GM21526 (cell line): ENCODE measurements around the gene TMEM106B.
A peak's percentile ranks its signal among the peaks of the same experiment; 100 is the strongest.
"Not testable (repeated sequence)": the region's sequence is repeated elsewhere in the genome, so short reads cannot be mapped to it uniquely, and the experiment has no call there.

Experiments
- ATAC-seq: cut with Tn5 transposase; IDR thresholded peaks from one replicate; pipeline ENCODE4 v1.9.1; 2021; ENCODE audit warnings: moderate library complexity; ENCODE audit not compliant: unreplicated experiment, low FRiP score

Gene TMEM106B

DNA sequence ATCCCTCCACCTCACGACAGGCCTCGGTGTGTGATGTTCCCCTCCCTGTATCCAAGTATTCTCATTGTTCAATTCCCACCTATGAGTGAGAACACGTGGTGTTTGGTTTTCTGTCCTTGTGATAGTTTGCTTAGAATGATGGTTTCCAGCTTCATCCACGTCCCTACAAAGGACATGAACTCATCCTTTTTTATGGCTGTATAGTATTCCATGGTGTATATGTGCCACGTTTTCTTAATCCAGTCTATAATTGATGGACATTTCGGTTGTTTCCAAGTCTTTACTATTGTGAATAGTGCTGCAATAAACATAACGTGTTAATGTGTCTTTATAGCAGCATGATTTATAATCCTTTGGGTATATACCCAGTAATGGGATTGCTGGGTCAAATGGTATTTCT is 13.9 kb downstream of the TMEM106B start:
- ATAC-seq, result not testable (repeated sequence)

DNA sequence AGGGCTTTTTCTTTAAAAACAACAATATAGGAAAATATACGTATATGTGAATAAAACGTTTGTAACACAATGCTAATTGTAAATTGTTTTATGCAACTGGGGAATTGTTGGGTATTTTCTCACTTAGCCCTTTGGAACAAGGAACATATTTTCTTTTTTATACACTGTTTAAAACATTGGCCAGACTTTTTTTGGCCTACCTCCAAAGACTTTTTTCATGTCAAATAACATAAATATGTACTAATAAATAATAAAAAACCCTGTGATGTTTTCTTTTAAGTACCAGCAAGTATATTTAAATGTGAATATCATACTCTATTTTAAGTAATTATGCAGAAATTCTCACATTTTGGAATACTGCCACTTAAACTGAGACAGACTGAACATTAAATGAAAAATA is 15.7 kb downstream of the TMEM106B start:
- ATAC-seq, result no peak

GRCh38 chr7:12228024-12228423 is 16.9 kb downstream of the TMEM106B start:
- ATAC-seq, result no peak

- ATAC-seq, result no peak
Observed at GRCh38 chr7:12229046-12229445, 18.0 kb downstream of the TMEM106B start.

DNA sequence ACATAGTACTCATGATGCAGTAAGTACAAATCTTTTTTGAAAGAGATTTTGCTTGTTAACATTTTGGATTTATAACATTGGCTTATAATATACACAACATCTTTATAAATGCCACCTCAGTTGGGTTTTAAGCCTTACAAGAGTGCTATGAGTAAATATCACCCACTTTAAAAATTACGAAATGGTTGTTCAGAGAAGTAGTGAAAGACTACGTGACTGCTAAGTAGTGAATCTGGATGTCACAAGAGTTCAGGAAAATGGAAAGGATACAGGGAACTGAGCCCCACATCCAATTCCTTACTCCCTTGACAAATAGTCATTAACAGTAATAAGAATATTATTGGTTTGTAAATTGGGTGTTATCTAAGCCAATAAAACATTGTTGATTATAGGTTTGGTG is 20.0 kb downstream of the TMEM106B start:
- ATAC-seq, result no peak

- peak; percentile 67 for ATAC-seq
Observed at GRCh38 chr7:12233175-12233574, 22.1 kb downstream of the TMEM106B start.

DNA sequence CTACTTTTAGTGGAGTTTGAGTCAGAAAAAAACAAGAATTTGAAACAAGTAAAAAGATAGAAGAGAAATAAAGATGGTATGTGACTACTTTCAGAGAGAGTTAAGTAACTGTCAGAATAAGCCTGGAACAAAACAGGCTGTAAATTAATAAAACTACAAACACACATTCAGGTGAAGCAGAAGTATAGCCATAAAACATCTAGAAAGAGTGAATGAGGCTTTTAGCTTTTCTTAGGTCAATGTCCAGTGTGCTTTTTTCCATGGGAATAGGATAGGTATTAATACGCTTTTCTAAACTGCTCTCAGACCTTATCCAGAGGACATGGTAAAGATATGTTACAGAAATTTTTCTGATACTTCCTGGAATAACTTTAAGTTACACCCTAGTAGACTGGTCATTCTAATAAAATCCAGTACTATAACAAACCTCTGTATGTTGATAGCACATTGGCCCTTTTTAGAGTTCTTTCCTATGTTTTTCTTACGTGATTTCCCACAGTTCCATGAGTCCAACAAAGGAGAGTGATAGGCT is 23.3 kb downstream of the TMEM106B start:
- ATAC-seq, result no peak

DNA sequence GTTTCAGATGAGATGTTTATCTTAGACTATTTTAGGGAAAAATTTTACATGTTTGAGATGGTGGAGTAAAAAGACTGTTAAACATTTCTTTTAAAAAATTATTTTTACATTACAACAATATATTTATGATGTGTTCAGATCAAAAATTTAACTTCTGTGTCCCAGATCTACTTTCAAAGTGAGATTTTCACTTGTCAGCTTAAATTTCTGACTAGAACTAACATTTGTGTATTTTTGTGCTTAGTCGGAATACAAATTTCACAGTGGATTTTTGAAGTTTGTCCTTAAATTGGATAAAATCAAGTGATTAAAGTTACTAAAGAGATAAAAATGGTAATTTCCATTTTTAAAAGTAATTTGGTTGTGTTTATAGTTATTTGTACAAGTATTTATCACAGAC is 24.9 kb downstream of the TMEM106B start:
- no peak for ATAC-seq

GRCh38 chr7:12237007-12237406 is 25.9 kb downstream of the TMEM106B start:
- no peak for ATAC-seq

DNA sequence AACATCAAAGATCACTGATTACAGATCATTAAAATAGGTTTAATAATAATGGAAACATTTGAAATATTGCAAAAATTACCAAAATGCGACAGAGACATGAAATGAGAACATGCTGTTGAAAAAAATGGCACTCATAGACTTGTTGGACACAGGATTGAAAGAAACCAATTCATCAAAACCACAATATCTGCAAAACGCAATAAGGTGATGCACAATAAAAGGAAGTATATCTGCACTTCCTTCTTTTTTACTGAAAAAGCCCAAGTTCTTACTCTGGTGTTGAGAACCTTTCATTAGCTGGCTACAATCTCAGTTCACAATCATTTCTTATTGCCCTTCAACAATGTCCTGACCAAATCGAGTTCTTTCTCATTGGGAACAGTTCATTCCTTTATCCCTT is 28.7 kb downstream of the TMEM106B start:
- no peak for ATAC-seq

GRCh38 chr7:12244129-12244528 is 33.0 kb downstream of the TMEM106B start:
- no peak for ATAC-seq

DNA sequence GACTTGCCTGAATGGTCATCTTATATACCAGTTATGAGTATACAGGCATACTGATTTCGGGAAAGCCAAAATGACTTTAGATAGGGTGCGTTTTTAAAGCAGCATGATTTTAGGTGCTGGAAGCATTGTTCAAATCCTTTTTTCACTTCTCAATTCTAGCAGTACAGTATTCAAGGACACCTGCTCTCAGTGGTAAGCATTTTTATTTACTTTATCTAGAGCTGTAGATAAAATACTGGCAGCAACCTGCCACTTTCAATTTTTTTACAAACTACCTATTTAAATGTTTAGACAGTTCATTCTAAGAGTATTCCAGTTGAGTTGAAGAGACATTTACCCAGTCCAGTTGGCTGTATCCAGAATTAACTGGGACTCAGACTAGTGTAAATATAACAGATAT is 33.6 kb downstream of the TMEM106B start:
- no peak for ATAC-seq

GRCh38 chr7:12249706-12250105 is 38.6 kb downstream of the TMEM106B start:
- no peak for ATAC-seq

GRCh38 chr7:12250232-12250631 is 39.1 kb downstream of the TMEM106B start:
- no peak for ATAC-seq

GRCh38 chr7:12256090-12256489 is 45.0 kb downstream of the TMEM106B start:
- no peak for ATAC-seq

DNA sequence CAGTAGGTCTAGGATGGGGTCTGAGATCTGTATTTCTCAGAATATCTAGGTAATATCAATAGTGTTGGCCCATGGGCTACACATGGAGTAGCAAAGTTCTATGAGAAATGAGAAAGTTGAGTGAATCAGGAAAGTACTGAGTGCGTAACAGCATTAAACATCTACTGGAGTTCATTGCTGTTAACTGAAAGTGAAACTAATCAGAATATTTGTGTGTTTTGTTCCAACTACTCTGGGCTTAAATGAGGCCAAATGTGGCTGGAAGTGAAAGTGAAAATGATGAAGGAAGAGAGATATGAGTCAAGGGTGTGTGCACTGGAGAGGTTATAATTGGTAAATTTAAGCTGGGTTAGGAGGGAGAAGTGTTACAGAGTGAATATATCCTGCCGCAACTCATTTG is 46.5 kb downstream of the TMEM106B start:
- ATAC-seq, result peak; percentile 100

DNA sequence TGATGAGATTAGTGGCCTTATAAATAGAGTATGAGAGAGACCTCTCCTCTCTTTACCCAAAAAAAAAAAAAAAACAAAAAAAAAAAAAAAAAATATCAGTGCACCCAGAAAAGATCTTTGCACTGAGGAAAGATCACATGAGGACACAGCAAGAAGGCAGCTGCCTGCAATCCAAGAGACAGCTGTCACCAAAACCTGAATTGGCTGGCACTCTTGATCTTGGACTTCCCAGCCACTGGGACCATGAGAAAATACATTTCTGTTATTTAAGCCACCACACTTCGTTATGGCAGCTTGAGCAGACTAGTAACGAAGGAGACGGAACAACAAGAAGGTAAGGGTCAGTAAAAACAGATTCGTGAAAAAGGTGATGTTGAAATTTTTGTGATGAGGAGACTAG is 47.0 kb downstream of the TMEM106B start:
- no peak for ATAC-seq

GRCh38 chr7:12267542-12267941 is 56.4 kb downstream of the TMEM106B start:
- no peak for ATAC-seq

DNA sequence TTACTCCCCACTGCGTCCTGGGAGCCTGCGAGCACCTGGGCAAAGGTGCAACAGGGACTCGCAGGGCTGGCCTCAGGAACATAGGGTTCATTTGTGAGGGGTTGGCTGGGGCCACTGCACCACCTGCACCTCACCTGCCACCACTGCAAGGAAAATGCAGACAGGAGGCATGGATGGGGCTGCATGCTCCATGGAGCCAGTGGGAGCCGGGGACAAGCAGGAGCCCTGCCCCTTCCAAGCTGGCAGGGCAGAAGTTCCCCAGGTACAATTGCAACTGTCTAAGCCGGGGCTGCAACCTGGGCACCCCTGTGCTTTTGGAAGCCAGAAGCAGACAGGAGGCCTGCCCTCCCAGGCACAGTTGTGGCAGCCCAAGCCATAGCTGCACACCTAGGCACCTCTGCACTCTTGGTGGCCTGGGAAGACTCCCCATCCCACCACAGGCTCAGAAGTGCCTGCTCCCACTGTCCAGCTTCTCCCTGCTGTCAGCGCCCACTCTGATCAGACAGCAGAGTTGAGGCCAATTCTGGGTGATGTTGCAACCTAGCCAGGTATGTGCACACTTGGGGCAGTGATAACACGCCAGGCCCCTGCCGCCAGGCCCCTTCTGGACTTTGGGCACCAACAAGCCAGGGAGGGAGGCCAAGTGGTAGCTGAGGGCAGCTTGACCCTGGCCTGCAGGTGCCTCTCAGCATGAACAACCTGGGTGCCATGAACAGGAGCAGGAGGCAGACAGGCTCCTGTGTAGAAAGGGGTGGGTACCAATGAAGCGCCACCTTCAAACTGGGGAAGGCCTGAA is 58.2 kb downstream of the TMEM106B start:
- ATAC-seq, result no peak

DNA sequence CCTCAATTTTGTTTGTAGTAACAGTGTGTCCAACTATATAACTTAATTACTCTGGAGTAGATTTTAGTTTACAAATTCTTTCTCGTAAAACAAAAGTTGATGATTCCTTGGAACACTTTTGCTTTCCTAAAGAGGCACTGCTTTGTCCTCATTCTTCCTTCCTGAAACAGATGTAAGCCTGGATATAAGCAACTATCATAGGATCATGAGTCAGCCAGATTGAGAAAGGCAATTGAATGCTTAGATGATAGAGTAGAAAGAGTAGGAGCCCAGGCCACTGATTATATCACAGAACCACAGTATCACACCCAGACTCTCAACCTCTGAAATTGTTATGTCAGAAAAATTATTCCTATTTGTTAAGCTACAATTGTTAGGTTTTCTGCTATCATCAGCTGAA is 69.9 kb downstream of the TMEM106B start:
- ATAC-seq, result no peak

DNA sequence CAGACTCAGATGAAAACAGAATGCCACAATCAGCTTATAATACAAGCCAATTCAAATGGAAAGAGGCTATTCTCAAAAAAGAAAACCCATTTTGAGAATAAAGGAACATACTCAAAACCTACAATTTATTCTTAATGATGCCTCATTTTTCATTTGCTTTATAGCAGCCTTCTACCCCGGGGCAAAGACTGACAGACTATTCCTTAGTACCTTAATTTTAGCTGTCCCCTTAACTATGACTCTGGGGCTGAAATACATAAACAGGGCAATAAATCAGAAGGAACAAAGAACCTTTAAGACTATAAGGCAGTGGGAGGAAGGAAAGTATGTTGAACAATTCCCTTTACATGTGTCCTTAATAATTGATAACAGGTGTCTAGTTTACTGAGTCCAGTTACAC is 76.8 kb downstream of the TMEM106B start:
- ATAC-seq, result no peak

DNA sequence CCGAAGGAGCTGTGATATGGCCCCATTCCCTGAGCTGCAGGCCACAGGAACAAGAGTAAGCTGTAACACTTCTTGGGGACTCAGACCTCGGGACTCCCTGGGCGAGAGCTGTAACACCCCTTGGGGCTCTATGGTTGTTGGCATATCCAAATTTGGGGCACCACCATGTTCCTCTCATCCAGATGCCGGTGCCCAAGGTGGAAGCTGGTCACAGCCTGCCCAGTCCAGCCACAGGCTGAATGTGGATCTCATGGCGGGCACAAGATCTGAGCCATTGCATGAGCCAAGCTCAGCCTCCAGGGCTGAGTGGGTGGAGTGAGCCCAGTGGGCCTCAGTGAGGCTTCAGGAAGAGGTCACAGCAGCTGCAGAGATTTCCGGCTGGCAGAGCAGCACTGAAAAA is 78.9 kb downstream of the TMEM106B start:
- no peak for ATAC-seq
